Measurements from ENCODE around the gene DDIT4.

DNA sequence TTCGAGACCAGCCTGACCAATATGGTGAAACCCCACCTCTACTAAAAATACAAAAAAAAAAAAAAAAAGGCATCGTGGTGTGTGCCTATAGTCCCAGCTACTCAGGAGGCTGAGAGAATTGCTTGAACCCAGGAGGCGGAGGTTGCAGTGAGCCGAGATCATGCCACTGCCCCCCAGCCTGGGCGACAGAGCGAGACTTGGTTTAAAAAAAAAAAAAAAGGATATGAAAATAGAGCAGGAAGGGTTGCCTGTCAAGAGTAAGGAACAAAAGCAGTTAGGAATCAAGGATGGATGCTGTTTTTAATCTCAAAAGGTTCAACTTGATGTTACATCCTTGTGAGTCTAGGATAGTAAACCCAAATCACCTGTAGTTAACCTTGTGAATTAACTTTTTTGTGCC lies 45.9 kb upstream of the DDIT4 start:
- TF ChIP-seq, protein P1, sequence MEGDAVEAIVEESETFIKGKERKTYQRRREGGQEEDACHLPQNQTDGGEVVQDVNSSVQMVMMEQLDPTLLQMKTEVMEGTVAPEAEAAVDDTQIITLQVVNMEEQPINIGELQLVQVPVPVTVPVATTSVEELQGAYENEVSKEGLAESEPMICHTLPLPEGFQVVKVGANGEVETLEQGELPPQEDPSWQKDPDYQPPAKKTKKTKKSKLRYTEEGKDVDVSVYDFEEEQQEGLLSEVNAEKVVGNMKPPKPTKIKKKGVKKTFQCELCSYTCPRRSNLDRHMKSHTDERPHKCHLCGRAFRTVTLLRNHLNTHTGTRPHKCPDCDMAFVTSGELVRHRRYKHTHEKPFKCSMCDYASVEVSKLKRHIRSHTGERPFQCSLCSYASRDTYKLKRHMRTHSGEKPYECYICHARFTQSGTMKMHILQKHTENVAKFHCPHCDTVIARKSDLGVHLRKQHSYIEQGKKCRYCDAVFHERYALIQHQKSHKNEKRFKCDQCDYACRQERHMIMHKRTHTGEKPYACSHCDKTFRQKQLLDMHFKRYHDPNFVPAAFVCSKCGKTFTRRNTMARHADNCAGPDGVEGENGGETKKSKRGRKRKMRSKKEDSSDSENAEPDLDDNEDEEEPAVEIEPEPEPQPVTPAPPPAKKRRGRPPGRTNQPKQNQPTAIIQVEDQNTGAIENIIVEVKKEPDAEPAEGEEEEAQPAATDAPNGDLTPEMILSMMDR (IDR thresholded peaks at IDR 0.05), result no peak
- TF ChIP-seq POLR2A (IDR thresholded peaks at IDR 0.05), result no peak

Data from adrenal gland (tissue), 5 donors.